ENCODE data around the gene WDR88. TPM values are rescaled to one million over a fixed set of nuclear protein-coding genes. Genes with fewer than 3 reads are reported as not detected.
"Not testable (repeated sequence)": the region's sequence is repeated elsewhere in the genome, so short reads cannot be mapped to it uniquely, and the experiment has no call there.

Gene WDR88
- total RNA-seq, 3 donors from 2014 or later, result not detected

- peaks cover 12% of the 10 kb centered on the region for H3K9me3 Mint-ChIP-seq
Measured at GRCh38 chr19:33171916-33172359, 40.0 kb downstream of the WDR88 start.

DNA sequence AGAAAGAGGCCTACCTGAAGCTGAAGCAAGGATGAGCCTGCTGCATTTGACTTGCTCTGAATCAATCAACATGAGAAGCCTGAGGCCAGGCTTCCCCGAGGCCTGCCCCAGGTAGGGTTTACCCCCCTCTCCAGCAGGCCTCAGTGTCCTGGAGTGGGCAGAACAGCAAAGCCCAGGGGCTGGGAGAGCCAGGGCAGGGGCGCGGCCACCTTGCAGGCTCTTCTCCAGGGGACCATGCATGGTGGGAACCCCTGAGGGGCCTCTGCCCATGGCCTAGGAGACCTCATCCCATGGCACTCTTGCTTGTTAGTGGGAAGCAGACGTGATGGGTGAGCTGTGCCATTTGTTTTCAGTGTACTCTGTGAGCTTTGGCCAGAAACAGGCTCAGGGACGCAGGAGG, 42.3 kb downstream of the WDR88 start:
- H3K4me3 Mint-ChIP-seq, result no peak overlapping the region
- peaks cover 34% of the 10 kb centered on the region for H3K4me1 Mint-ChIP-seq (ENCODE audit: low read depth)
- peaks cover under 1% of the 10 kb centered on the region for H3K9me3 Mint-ChIP-seq
- DNase-seq, result no peak
- no peaks in the 10 kb centered on the region for H3K27me3 Mint-ChIP-seq (ENCODE audit: low read depth)
- peaks cover 2% of the 10 kb centered on the region for H3K36me3 Mint-ChIP-seq (ENCODE audit: insufficient read depth)
- no peak for ATAC-seq

More at GRCh38 chr19:33171916-33172359, 40.0 kb downstream of the WDR88 start:
- DNase-seq, result no peak
- no peak for ATAC-seq
- Mint-ChIP-seq H3K4me1 (ENCODE audit: low read depth) (peaks cover 26% of the 10 kb centered on the region), H3K27me3 (ENCODE audit: low read depth) (no peaks in the 10 kb centered on the region), H3K36me3 (ENCODE audit: insufficient read depth) (peaks cover 5% of the 10 kb centered on the region), H3K4me3 (no peak overlapping the region)

- Mint-ChIP-seq H3K9me3 (no peaks in the 10 kb centered on the region), H3K36me3 (ENCODE audit: insufficient read depth) (peaks cover 2% of the 10 kb centered on the region), H3K27me3 (ENCODE audit: low read depth) (no peaks in the 10 kb centered on the region), H3K4me1 (ENCODE audit: low read depth) (peaks cover 35% of the 10 kb centered on the region), H3K4me3 (peak overlapping the region; percentile 93)
- DNase-seq, result no peak
- no peak for ATAC-seq
Measured at GRCh38 chr19:33175156-33175782, 43.4 kb downstream of the WDR88 start.

GRCh38 chr19:33175886-33176669, 44.2 kb downstream of the WDR88 start:
- peak; percentile 13 for DNase-seq
- Mint-ChIP-seq H3K27me3 (ENCODE audit: low read depth) (no peaks in the 10 kb centered on the region), H3K9me3 (no peaks in the 10 kb centered on the region), H3K36me3 (ENCODE audit: insufficient read depth) (peaks cover 2% of the 10 kb centered on the region), H3K4me3 (peak overlapping the region; percentile 93), H3K4me1 (ENCODE audit: low read depth) (peaks cover 35% of the 10 kb centered on the region)
- no peak for ATAC-seq

GRCh38 chr19:33176670-33177416, 44.9 kb downstream of the WDR88 start:
- Mint-ChIP-seq H3K9me3 (no peaks in the 10 kb centered on the region), H3K36me3 (ENCODE audit: insufficient read depth) (peaks cover 2% of the 10 kb centered on the region), H3K4me3 (peak overlapping the region; percentile 93), H3K27me3 (ENCODE audit: low read depth) (no peaks in the 10 kb centered on the region), H3K4me1 (ENCODE audit: low read depth) (peaks cover 35% of the 10 kb centered on the region)
- DNase-seq (peak; percentile 96), ATAC-seq (peak; percentile 87 to 90)

DNA sequence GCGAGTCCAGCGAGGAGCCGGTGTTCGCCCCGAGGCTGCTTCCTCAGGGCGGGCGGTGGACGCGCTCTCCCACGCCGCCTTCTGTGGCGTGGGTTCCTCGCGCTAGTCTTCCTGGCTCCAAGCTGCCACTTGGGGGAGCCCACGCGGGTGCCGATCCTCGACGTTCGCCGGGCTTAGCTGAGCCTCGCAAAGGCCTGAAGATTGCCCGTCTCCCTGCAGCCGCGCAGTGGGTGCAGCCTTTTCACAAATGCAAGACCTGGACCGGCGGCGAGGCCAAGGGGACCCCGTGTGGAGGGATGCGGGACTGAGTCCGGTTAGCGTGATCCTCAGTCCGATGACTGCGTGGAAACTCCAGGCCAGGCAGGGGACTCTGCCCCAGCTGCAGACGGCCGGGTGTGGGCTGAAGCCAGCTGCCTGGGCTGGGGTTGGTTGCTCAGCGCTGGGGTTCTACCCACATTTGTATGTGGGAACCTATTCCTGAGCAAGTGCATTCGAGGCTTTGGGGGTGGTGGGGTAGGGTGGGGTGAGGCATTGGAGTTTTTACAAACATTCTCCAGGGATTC, 45.6 kb downstream of the WDR88 start:
- Mint-ChIP-seq H3K36me3 (ENCODE audit: insufficient read depth) (peaks cover 2% of the 10 kb centered on the region), H3K4me1 (ENCODE audit: low read depth) (peaks cover 29% of the 10 kb centered on the region), H3K4me3 (peak overlapping the region; percentile 93), H3K27me3 (ENCODE audit: low read depth) (no peaks in the 10 kb centered on the region), H3K9me3 (no peaks in the 10 kb centered on the region)
- ATAC-seq (peak; percentile 47 to 50), DNase-seq (no peak)

GRCh38 chr19:33186431-33187182, 54.7 kb downstream of the WDR88 start:
- peaks cover 10% of the 10 kb centered on the region for H3K27me3 Mint-ChIP-seq (ENCODE audit: low read depth)
- DNase-seq, result no peak
- H3K36me3 Mint-ChIP-seq (ENCODE audit: insufficient read depth), result no peaks in the 10 kb centered on the region
- H3K9me3 Mint-ChIP-seq, result no peaks in the 10 kb centered on the region
- ATAC-seq, result no peak
- peaks cover 3% of the 10 kb centered on the region for H3K4me1 Mint-ChIP-seq (ENCODE audit: low read depth)
- H3K4me3 Mint-ChIP-seq, result no peak overlapping the region

DNA sequence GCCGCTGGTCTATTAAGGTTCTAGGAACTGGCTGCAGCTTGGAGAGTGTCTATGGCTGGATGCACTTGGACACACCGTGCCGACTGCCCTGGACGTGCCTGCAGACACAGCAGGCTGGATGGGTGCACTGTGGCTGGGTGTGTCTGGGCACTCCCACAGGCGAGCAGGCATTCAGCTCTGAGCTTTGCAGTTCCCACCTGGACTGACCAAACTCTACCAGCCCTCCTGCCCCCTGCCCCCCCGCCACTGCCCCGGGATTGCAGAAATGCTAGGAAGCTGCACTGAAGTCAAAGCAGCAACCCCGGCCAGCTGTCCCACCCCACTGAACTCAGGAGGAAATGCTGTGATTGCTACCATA, 55.2 kb downstream of the WDR88 start:
- peaks cover 16% of the 10 kb centered on the region for H3K27me3 Mint-ChIP-seq (ENCODE audit: low read depth)
- DNase-seq (no peak), ATAC-seq (no peak)
- no peaks in the 10 kb centered on the region for H3K36me3 Mint-ChIP-seq (ENCODE audit: insufficient read depth)
- no peaks in the 10 kb centered on the region for H3K9me3 Mint-ChIP-seq
- H3K4me1 Mint-ChIP-seq (ENCODE audit: low read depth), result peaks cover 3% of the 10 kb centered on the region
- no peak overlapping the region for H3K4me3 Mint-ChIP-seq

- Mint-ChIP-seq H3K27me3 (ENCODE audit: low read depth) (peaks cover 33% of the 10 kb centered on the region), H3K4me3 (no peak overlapping the region), H3K9me3 (no peaks in the 10 kb centered on the region), H3K36me3 (ENCODE audit: insufficient read depth) (no peaks in the 10 kb centered on the region), H3K4me1 (ENCODE audit: low read depth) (peaks cover 5% of the 10 kb centered on the region)
- DNase-seq (no peak), ATAC-seq (no peak)
Measured at GRCh38 chr19:33189453-33189852, 57.5 kb downstream of the WDR88 start.

GRCh38 chr19:33191092-33191491, 59.2 kb downstream of the WDR88 start:
- H3K9me3 Mint-ChIP-seq; H3K4me1 Mint-ChIP-seq (ENCODE audit: low read depth); H3K4me3 Mint-ChIP-seq; DNase-seq; ATAC-seq; H3K36me3 Mint-ChIP-seq (ENCODE audit: insufficient read depth): not testable (repeated sequence)
- H3K27me3 Mint-ChIP-seq (ENCODE audit: low read depth), result peaks cover 42% of the 10 kb centered on the region

DNA sequence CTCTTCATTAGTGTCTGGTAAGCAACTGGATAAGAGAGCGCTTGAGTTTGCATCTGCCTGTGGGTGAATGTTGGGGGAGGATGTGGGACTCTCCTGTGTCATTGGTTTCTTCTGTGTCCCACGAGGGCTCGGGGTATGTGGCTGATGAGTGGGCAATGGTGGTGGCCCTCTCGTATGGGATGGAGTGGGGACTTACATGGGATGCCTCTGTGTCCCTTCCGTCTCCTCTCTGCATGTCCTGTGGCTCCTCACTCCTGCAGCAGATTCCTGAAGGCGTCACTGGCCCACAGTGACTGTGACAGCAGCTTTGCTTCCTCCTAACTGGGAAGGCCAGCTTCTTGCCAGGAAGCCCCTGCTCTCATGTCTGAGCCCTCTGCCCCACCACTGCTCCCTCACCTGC, 59.6 kb downstream of the WDR88 start:
- H3K4me3 Mint-ChIP-seq, result no peak overlapping the region

GRCh38 chr19:33192010-33192409, 60.1 kb downstream of the WDR88 start:
- no peak for ATAC-seq
- Mint-ChIP-seq H3K9me3 (no peaks in the 10 kb centered on the region), H3K4me1 (ENCODE audit: low read depth) (peaks cover 2% of the 10 kb centered on the region), H3K4me3 (no peak overlapping the region), H3K27me3 (ENCODE audit: low read depth) (peaks cover 47% of the 10 kb centered on the region), H3K36me3 (ENCODE audit: insufficient read depth) (no peaks in the 10 kb centered on the region)
- no peak for DNase-seq

More for the DNA sequence above, 59.6 kb downstream of the WDR88 start:
- Mint-ChIP-seq H3K36me3 (ENCODE audit: insufficient read depth) (no peaks in the 10 kb centered on the region), H3K9me3 (no peaks in the 10 kb centered on the region), H3K4me1 (ENCODE audit: low read depth) (peaks cover 2% of the 10 kb centered on the region), H3K27me3 (ENCODE audit: low read depth) (peaks cover 44% of the 10 kb centered on the region)
- ATAC-seq (no peak), DNase-seq (no peak)

DNA sequence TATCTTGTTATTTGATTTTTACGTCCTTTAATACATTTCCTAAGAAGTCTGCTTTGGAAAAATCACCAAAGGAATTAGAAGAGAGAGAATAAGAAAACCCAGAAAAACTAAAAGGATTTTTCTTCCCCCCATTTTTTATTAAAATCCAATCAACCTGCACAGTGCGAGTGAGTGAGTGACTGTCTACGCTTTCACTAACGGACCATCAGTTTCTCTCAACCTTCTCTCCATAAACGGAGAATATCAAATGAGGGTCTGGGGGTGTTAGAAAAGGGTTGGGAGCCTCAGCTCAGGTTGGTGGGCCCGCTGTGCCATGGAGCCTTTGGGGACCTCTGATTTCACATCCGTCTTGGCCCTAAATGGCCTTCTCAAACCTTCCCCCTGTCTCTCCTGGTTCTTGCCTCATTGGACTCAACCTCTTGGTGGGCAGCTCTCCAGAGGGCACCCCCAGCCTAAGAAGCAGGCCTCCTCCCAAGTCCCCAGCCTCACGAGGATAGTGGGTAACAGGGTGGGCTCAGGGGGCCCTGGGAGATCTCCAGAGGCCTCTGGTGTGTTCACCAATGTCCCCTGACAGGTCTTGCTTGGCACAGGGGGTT, 61.5 kb downstream of the WDR88 start:
- Mint-ChIP-seq H3K27me3 (ENCODE audit: low read depth) (peaks cover 47% of the 10 kb centered on the region), H3K36me3 (ENCODE audit: insufficient read depth) (no peaks in the 10 kb centered on the region), H3K9me3 (no peaks in the 10 kb centered on the region), H3K4me3 (peak overlapping the region; percentile 51), H3K4me1 (ENCODE audit: low read depth) (peaks cover 2% of the 10 kb centered on the region)
- DNase-seq, result no peak
- no peak for ATAC-seq
